Stimulated activated CD4-positive, alpha-beta T cell treated with anti-CD3 and anti-CD28 coated beads, Interleukin-4, amount 100 ng/mL, for 48 hours (primary cell): ENCODE data around the gene SPR.

ENCODE experiments used
- DNase-seq, 2 donors: peaks; one replicate each; pipeline ENCODE4 v3.0.0-alpha.2; 2020; ENCODE audit warnings: low read depth in 2 of 2

Gene SPR

GRCh38 chr2:72887032-72887739 is at the start of gene SPR:
SPR (plus strand) TSS chr2:72887408; CDS start chr2:72887433, 25 bp downstream.
- DNase-seq = peak; percentile 65 to 70

GRCh38 chr2:72840066-72840465 is 47.1 kb upstream of the SPR start:
- DNase-seq = no peak

GRCh38 chr2:72841462-72842125 is 45.6 kb upstream of the SPR start:
- no peak for DNase-seq

DNA sequence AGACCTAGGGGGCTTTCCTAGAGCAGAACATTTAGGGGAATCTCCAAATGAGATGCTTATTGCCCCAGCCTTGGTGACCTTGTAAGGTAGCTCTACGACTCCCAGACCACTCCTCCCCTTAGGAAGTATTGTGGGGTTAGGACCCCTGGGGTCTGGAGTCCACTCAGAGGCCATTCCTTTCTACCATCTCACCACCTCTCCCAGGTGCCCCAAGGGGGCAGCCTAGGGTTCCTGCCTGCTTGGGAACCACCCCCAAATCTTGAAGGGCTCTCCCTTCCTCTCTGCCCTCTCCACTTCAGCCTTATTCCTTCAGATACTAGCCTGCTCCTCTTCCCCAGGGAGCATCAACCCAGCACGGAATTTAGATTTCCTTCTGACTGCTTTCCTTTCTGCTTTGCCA is 43.9 kb upstream of the SPR start:
- no peak for DNase-seq

DNA sequence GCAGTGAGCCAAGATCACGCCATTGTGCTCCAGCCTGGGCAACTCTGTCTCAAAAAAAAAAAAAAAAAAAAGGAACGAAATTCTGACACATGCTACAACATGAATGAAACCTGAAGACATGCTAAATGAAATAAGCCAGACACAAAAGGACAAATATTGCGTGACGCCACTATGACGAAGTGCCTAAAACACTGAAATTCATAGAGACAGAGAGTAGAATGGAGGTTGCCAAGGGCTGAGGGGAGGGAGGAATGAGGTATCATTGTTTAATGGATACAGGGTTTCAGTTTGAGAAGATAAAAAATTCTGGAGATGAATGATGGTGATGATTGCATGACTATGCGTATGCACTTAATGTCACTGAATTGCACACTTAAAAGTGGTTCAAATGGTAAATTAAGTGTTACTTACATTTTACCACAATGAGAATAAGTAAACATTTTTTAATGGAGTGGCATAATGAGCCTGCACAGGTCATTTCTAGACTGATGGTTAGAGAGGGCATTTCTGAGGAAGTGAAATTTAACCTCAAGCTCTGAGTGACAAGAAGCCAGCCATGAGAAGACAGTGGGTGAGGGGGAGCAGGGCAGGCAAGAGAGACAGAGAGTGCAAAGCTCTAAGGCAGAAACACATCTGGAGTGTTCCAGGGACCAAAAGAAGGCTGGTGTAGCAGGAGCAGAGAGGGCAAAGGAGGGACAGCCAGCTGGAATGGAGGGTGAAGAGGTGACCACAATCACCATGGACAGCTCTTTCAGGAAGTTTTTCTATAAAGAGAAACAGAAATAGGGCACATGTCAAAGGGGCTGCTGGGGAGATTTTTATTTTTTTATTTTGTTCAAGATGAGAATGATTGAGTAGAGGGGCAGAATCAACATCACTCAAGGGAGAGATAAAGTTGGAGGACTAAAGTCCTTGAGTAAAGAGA is 40.8 kb upstream of the SPR start:
- no peak for DNase-seq

GRCh38 chr2:72847534-72848315 is 39.5 kb upstream of the SPR start:
- no peak for DNase-seq

DNA sequence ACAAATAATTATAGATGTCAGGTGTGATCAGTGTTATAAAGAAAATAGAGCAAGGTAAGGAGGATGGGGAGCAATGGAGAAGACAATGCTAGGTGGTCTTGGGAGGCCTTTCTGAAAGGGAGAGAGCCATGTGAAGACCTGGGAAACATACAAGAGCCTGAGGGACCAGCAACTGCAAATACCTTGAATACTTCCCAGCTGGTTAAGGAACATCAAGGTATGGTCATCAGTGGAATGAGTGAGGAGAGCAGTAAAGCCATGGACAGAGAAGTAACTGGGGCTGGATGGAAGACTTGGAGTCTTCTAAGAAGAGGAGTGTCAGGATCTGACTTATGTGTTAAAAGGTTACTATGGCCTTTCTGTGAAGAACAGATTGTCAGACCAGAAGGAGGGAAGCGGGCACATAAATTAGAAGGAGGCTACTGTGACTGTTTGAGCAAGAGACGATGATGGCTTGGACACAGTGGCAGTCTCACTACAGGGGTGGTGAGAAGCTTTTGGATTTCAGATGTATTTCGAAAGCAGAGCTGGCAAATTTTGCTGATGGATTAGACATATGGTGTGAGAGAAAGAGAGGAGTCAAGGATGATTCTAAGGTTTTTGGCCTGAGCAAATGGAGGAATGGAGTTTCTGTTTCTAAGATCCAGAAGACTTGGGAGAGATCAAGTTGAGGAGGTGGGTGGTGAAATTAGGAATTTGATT is 38.6 kb upstream of the SPR start:
- DNase-seq = no peak

GRCh38 chr2:72849138-72849462 is 38.1 kb upstream of the SPR start:
- no peak for DNase-seq

DNA sequence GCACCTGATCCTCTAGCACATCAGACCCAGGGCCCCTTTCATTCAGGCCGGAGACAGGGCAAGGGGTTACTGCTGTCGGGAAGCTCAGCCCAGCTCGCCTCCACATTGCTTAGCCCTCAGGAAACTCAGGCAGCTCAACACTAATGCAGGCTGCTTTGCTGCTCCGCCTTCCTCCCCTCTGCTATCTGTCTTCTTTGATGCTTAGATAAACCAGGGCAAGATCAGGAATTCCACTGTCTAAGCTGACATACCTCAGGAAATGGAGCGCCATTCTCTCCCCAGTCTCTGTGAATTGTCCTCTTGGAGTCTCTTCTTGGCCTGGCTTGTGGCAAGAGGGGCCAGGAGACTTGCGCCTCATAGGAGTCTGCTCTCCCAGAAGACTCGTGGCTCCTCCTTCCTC is 35.9 kb upstream of the SPR start:
- no peak for DNase-seq

DNA sequence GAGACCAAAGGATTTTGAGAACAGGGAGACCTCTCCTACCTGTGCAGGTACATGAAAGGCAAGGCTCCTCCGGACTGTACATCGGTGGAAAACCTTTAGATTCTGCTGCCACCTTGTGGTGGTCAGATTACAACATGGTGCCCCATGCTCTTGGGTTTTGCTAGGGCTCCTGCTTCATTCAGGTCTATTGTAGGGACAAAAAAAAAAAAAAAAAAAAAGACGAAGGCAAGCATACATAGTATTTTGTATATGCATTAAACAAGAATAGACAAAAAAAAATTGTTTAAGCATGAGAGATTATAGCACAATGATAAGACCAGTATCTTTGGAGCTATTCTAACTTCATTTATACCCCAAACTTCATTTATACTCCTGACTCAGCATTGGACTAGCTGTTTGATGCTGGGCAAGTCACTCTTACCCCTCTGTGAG is 27.4 kb upstream of the SPR start:
- peak; percentile 33 to 47 for DNase-seq

- peak; percentile 83 to 86 for DNase-seq
These were observed 24.8 kb upstream of the SPR start for GRCh38 chr2:72862239-72862988.

DNA sequence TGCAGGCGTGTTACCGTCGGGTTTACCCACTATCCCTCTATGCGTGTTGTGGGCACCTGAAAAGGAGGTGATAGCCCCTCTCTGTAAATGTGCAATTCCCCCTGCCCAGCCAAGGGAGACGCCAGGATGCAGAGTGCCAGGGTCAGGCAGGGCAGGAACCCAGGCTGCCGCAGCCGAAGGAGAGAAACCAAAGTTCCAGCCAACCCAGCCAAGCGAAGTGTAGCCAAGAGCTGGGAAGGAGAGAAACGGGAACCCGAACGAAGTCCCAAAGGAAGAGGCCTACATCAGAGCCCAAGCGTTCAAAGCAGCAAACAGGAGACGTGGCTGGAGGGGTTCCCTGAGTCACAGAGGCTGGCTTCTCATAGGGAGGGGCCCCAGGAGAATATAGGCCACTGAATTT is 24.2 kb upstream of the SPR start:
- DNase-seq = no peak

DNA sequence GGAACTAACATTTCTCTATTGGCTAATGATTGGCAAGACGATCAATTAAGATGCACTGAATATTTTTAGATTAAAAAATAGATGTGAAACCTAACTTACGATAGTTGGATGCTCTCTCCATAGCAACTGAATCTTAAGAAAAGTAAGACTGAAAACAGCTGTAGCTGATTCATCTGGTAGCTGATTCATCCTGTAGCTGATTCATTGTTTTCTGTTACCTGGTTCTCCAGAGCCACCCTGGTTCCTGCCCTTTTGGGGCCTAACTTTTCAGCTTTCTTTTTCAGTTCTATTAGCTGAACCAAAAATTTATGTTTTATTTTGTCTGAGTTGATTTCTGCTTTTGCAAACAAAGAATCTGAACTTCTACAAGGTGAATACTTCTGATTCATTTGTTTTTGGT is 22.7 kb upstream of the SPR start:
- DNase-seq = peak in 1 of 2 donors; percentile 26

- DNase-seq = no peak
These were observed 16.1 kb upstream of the SPR start for GRCh38 chr2:72871060-72871459.

- DNase-seq = no peak
These were observed 15.3 kb upstream of the SPR start for GRCh38 chr2:72871880-72872279.

DNA sequence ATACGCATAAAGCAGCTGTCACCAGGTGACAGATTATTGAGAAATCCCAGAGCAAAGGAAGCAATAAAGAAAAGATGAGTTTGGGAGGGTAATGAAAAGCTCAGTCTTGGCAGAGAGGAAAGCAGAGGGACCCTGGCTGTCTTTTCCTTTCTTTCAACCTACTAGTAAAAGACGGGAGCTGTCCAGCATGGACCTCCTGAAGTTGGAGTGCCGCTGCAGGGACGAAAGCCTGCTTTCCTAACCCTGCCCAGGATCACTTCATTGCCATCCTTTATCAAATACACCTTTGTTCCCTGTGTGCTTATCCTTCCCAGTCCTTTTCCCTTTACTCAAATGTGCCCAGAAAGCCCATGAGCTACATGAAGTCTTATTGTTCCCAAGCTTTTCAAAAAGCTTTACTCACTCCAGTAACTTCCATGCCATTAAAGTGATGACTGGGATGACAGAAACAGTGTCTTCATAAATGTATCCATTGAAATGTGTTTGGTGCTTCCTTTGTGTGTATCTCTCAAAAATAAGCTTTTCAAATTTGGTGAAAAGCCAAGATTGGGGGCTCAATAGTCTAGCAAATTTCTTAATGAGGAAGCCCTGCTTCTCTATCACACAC is 3.7 kb upstream of the SPR start:
- DNase-seq = peak; percentile 29 to 38

GRCh38 chr2:72886505-72887031 is 640 bp upstream of the SPR start:
- DNase-seq = no peak

- peak; percentile 44 to 58 for DNase-seq
These were observed 681 bp downstream of the SPR start for GRCh38 chr2:72887740-72888437.
